Osteoblast (primary cell): ENCODE measurements around the gene LRRC1. TPM values are rescaled to one million over a fixed set of nuclear protein-coding genes. Genes with fewer than 3 reads are reported as not detected.

ENCODE experiments used
- DNase-seq: peaks from one replicate; pipeline ENCODE4 v3.0.0; 2011; ENCODE audit warnings: low spot score, mixed read lengths; ENCODE audit not compliant: insufficient read length; ENCODE audit errors: missing footprints
- H2AFZ ChIP-seq: 2 replicates; pipeline ENCODE4 v1.6.0; 2011; ENCODE audit warnings: mild to moderate bottlenecking, low read length
- H3K27ac ChIP-seq: 2 replicates; pipeline ENCODE4 v1.5.1; 2011; ENCODE audit warnings: mild to moderate bottlenecking, low read depth, low read length, moderate library complexity
- H3K27me3 ChIP-seq: 2 replicates; pipeline ENCODE4 v1.6.0; 2012; ENCODE audit warnings: mild to moderate bottlenecking, control low read depth, inconsistent platforms, low read length, moderate library complexity; ENCODE audit not compliant: insufficient read depth
- H3K36me3 ChIP-seq: 2 replicates; pipeline ENCODE4 v1.5.1; 2011; ENCODE audit warnings: mild to moderate bottlenecking, low read length, control low read depth, moderate library complexity; ENCODE audit not compliant: insufficient read depth
- H3K4me1 ChIP-seq: 2 replicates; pipeline ENCODE4 v1.5.1; 2011; ENCODE audit warnings: mild to moderate bottlenecking, low read length, control low read depth, moderate library complexity; ENCODE audit not compliant: insufficient read depth
- H3K4me2 ChIP-seq: 2 replicates; pipeline ENCODE4 v1.6.0; 2011; ENCODE audit warnings: mild to moderate bottlenecking, low read length; ENCODE audit not compliant: insufficient read depth
- H3K4me3 ChIP-seq: fragments of 200-600 bp; sonication (generic); 3 replicates; pipeline ENCODE4 v1.5.1; 2012; ENCODE audit warnings: mild to moderate bottlenecking, low read length, inconsistent platforms; ENCODE audit not compliant: insufficient read depth
- H3K79me2 ChIP-seq: 2 replicates; pipeline ENCODE4 v1.6.0; 2012; ENCODE audit warnings: mild to moderate bottlenecking, low read length, control low read depth, inconsistent platforms; ENCODE audit not compliant: insufficient read depth
- H3K9me3 ChIP-seq: 2 replicates; pipeline ENCODE4 v1.5.1; 2011; ENCODE audit warnings: low read depth, low read length, control low read depth
- H4K20me1 ChIP-seq: 2 replicates; pipeline ENCODE4 v1.6.0; 2012; ENCODE audit warnings: mild to moderate bottlenecking, low read length, control low read depth; ENCODE audit not compliant: insufficient read depth
- CTCF ChIP-seq: IDR thresholded peaks from 2 replicates; pipeline ENCODE4 v1.5.1; 2011; ENCODE audit warnings: mild to moderate bottlenecking, low read depth, low read length, moderate library complexity; ENCODE audit errors: extremely low read depth
- total RNA-seq: library from RNA; depleted of rRNA; stranded (reverse); fragments of >200 nt; gene quantifications from 2 replicates; pipeline ENCODE4 v1.2.3, GENCODE V29; 2012

LRRC1 gene
- total RNA-seq, 1 donor = 7.2 TPM

- H3K4me3 ChIP-seq = no peak overlapping the region
- no peak overlapping the region for H3K27ac ChIP-seq
- DNase-seq = no peak
- H3K9me3 ChIP-seq = no peaks in the 10 kb centered on the region
- no peak overlapping the region for H2AFZ ChIP-seq
- no peak for TF ChIP-seq CTCF
- peaks cover 9% of the 10 kb centered on the region for H3K79me2 ChIP-seq
- H3K4me1 ChIP-seq = no peaks in the 10 kb centered on the region
- no peaks in the 10 kb centered on the region for H4K20me1 ChIP-seq
- no peaks in the 10 kb centered on the region for H3K36me3 ChIP-seq
- no peak overlapping the region for H3K4me2 ChIP-seq
- H3K27me3 ChIP-seq = no peaks in the 10 kb centered on the region
Measured at GRCh38 chr6:53833155-53833554, 38.4 kb downstream of the LRRC1 start.

GRCh38 chr6:53834132-53834531 lies 39.3 kb downstream of the LRRC1 start:
- Histone ChIP-seq H3K27ac (no peak overlapping the region), H3K4me3 (no peak overlapping the region), H4K20me1 (no peaks in the 10 kb centered on the region), H3K36me3 (no peaks in the 10 kb centered on the region), H3K4me1 (no peaks in the 10 kb centered on the region), H3K9me3 (no peaks in the 10 kb centered on the region), H3K4me2 (no peak overlapping the region), H2AFZ (no peak overlapping the region), H3K27me3 (no peaks in the 10 kb centered on the region), H3K79me2 (peaks cover 3% of the 10 kb centered on the region)
- no peak for TF ChIP-seq CTCF
- no peak for DNase-seq

GRCh38 chr6:53837865-53838769 lies 43.3 kb downstream of the LRRC1 start:
- no peaks in the 10 kb centered on the region for H3K27me3 ChIP-seq
- no peaks in the 10 kb centered on the region for H4K20me1 ChIP-seq
- H3K9me3 ChIP-seq = no peaks in the 10 kb centered on the region
- DNase-seq = no peak
- no peaks in the 10 kb centered on the region for H3K79me2 ChIP-seq
- no peaks in the 10 kb centered on the region for H3K4me1 ChIP-seq
- no peak for TF ChIP-seq CTCF
- H2AFZ ChIP-seq = no peak overlapping the region
- no peak overlapping the region for H3K4me2 ChIP-seq
- H3K36me3 ChIP-seq = no peaks in the 10 kb centered on the region
- H3K27ac ChIP-seq = no peak overlapping the region
- no peak overlapping the region for H3K4me3 ChIP-seq

- H3K9me3 ChIP-seq = no peaks in the 10 kb centered on the region
- no peaks in the 10 kb centered on the region for H3K4me1 ChIP-seq
- DNase-seq = no peak
- no peaks in the 10 kb centered on the region for H4K20me1 ChIP-seq
- H3K4me3 ChIP-seq = no peak overlapping the region
- no peak overlapping the region for H3K4me2 ChIP-seq
- H2AFZ ChIP-seq = no peak overlapping the region
- no peaks in the 10 kb centered on the region for H3K79me2 ChIP-seq
- no peaks in the 10 kb centered on the region for H3K27me3 ChIP-seq
- no peak for TF ChIP-seq CTCF
- no peaks in the 10 kb centered on the region for H3K36me3 ChIP-seq
- H3K27ac ChIP-seq = no peak overlapping the region
Measured at GRCh38 chr6:53840027-53840426, 45.2 kb downstream of the LRRC1 start.
